GM20000 (cell line): ENCODE data around the gene CLK2.
"Not testable (repeated sequence)": the region's sequence is repeated elsewhere in the genome, so short reads cannot be mapped to it uniquely, and the experiment has no call there.

Source experiments
- DNase-seq: peaks from one replicate; pipeline ENCODE4 v3.0.0; 2012; ENCODE audit warnings: low spot score
- TF ChIP-seq, protein P1 (sequence below): IDR thresholded peaks from 2 replicates; pipeline ENCODE4 v1.5.1; 2012; ENCODE audit warnings: mild to moderate bottlenecking, control low read depth; ENCODE audit errors: extremely low read depth, missing control alignments

Gene CLK2

DNA sequence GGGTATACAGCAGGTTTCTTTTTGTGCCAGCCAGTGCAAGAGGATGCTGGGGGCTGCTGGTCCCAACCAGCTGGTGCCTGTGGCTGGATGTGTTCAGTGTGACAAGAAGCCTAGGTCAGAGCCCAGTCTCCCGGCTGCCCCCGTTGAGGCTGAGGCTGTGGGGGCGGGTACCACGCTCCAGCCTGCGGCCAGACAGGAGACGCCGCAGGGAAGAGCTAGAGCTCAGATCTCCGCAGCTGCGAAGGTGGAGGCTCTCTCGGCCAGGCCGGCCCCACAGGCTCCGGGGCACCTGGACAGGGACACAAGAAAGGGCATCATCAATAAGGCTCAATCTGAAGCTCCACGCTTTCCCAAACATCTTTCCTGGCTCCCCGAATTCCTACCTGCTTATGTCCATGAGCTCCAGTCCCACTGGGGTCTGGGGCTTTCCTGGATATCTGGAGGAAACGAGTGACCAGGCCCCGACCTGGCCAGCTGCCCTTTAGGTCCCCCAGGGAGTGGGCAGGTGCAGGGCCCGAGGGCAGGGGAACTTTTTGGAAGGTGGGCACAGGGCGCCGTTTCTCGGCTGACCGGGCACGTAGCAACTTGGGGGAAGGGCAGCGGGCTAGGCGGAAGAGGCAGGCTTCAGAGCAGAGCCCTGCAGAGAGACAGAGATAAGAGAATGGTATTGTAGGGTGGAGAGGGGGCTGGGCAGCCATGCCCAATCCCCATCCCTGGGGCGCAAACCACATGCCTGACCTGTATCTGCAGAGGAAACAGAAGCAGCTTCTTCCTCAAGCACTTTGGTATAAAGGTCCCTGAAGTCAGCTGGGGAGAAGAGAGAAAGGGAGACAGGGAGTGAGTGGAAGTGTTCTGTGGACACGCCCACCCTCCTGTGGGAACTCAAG, 25.4 kb downstream of the CLK2 start:
- TF ChIP-seq, protein P1, sequence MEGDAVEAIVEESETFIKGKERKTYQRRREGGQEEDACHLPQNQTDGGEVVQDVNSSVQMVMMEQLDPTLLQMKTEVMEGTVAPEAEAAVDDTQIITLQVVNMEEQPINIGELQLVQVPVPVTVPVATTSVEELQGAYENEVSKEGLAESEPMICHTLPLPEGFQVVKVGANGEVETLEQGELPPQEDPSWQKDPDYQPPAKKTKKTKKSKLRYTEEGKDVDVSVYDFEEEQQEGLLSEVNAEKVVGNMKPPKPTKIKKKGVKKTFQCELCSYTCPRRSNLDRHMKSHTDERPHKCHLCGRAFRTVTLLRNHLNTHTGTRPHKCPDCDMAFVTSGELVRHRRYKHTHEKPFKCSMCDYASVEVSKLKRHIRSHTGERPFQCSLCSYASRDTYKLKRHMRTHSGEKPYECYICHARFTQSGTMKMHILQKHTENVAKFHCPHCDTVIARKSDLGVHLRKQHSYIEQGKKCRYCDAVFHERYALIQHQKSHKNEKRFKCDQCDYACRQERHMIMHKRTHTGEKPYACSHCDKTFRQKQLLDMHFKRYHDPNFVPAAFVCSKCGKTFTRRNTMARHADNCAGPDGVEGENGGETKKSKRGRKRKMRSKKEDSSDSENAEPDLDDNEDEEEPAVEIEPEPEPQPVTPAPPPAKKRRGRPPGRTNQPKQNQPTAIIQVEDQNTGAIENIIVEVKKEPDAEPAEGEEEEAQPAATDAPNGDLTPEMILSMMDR: no peak
- no peak for DNase-seq

- DNase-seq: not testable (repeated sequence)
Observed at GRCh38 chr1:155246796-155247195, 26.5 kb downstream of the CLK2 start.

GRCh38 chr1:155245163-155245524, 28.2 kb downstream of the CLK2 start:
- no peak for DNase-seq
- TF ChIP-seq, protein P1: no peak

GRCh38 chr1:155244368-155245162, 28.7 kb downstream of the CLK2 start:
- TF ChIP-seq, protein P1: peak; percentile 20
- peak; percentile 93 for DNase-seq

GRCh38 chr1:155242805-155243358, 30.4 kb downstream of the CLK2 start:
- TF ChIP-seq, protein P1: no peak
- DNase-seq: no peak

- DNase-seq: no peak
- TF ChIP-seq, protein P1: no peak
Observed at GRCh38 chr1:155241841-155242264, 31.5 kb downstream of the CLK2 start.

DNA sequence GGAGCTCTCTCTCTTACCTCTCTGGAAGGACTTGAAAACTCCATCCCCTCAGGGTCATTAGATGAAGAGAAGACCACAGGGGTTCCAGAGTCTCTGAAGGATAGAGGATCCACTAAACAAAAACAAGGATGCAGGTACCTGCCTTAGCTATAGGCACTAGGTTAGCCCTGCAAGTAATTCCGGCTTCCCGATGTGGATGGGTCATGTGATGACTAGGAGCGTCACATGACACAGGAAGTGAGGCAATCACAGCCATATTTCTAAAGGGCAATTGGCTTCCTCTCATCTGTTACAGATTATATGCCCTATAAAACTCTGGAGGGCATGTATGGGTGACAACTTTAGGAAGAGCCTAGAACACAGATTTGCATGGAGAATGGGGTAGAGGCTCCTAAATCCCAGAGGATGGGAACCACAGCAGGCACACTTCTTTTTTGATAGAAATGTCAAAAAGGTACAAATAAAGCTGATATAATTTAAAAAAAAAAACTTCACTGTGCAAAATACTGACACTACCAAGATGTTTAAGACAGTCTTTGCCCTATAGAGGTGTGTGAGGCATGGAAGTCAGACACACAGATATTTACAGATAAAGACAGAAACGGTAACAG, 32.1 kb downstream of the CLK2 start:
- TF ChIP-seq, protein P1: no peak
- peak; percentile 72 for DNase-seq
